ENCODE measurements around the gene CAMK2B.

Gene CAMK2B

DNA sequence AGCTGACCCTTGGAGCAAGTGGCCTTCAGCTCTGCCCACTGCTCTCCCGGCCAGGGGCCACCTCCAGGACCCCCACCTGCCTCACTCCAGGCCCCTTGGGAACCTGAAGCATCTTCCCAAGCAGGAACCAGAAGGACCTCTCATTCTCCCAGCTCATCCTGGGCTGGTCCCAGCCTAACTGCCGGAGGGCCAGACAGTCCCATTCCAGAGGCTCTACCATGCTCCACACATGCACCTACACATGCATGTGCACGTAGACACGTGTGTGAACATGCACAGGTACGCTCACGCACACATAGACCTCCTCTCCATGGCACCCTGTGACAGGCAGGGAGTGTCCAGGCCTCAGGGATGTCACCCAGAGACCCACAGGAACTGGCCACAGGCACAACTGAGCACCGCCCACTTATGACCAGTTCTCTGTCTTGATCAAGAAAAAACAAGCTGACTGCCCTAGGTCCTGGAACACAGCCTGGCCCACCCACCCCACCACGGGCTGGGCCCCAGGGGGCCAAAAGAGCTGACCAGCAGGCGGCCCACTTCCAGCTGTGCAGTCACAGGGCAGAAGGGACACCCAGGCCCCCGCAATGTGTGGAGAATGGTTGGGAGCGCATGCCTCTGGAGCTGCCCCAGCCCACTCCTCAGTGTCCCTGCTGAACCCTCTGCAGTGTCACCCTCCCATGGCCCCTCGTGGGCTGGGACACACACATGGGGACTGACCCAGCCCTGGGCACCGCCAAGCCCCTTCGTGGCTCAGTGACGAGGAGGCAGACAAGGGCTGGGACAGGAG is 43.4 kb downstream of the CAMK2B start:
- no peak overlapping the region for H3K4me3 ChIP-seq (ENCODE audit: control insufficient read depth, low read depth, low read length)
- no peak for DNase-seq (ENCODE audit: low read depth)
- TF ChIP-seq, protein P1, sequence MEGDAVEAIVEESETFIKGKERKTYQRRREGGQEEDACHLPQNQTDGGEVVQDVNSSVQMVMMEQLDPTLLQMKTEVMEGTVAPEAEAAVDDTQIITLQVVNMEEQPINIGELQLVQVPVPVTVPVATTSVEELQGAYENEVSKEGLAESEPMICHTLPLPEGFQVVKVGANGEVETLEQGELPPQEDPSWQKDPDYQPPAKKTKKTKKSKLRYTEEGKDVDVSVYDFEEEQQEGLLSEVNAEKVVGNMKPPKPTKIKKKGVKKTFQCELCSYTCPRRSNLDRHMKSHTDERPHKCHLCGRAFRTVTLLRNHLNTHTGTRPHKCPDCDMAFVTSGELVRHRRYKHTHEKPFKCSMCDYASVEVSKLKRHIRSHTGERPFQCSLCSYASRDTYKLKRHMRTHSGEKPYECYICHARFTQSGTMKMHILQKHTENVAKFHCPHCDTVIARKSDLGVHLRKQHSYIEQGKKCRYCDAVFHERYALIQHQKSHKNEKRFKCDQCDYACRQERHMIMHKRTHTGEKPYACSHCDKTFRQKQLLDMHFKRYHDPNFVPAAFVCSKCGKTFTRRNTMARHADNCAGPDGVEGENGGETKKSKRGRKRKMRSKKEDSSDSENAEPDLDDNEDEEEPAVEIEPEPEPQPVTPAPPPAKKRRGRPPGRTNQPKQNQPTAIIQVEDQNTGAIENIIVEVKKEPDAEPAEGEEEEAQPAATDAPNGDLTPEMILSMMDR (conservative IDR thresholded peaks at IDR 0.05; ENCODE audit: control insufficient read depth, insufficient read depth, low read depth, low read length), result no peak

DNA sequence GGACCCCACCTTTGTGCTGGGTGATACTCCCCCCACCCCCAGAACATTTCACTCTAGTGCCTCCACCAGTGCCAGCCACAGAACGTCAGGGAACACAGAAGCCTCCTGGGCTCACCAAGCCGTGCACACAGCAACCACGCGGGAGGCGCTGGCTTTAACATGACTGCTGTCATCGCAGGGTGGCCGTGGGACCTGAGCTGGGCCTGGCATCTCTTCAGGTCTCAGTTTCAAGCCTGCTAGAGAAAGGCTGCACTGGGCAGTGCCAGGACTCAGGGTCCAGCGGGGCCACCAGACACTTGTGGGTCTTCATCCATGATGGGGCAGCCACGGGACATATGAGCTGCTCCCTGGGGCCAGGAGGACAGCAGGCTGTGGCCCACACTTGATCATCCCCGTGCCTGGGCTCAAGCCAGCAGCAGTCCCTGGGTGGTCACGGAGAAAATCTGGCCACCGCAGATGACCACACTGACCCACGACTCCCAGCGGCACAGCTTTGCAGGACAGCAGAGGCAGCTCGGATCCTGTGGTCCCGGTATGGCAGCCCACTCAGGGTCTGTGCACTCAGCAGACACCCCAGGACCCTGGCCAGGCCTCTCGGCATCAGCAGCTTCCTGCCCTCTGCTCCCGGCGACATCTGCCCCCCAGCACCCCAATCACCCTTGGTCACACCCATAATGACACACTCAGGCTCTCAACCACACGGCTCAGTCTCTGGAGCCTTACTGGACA is 44.2 kb downstream of the CAMK2B start:
- TF ChIP-seq, protein P1 (conservative IDR thresholded peaks at IDR 0.05; ENCODE audit: control insufficient read depth, insufficient read depth, low read depth, low read length), result no peak
- DNase-seq (ENCODE audit: low read depth), result no peak
- H3K4me3 ChIP-seq (ENCODE audit: control insufficient read depth, low read depth, low read length), result no peak overlapping the region

DNA sequence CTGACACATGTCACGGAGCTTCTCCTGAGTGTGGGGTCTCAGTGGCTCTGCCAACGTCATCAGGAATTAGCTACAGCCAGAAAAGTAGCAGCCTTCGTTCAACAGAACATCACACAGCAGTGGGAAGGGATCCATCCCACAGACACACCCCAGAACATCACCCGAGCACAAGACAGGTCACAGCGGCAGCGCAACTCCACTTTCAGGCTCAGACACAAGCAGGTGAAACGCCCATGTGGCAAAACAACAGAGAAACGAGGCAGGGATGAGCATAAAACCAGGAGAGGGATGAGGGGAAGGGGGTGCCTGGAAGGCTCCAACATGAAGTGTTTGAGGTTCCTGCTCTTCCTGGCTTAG is 44.8 kb downstream of the CAMK2B start:
- no peak for DNase-seq (ENCODE audit: low read depth)
- TF ChIP-seq, protein P1 (conservative IDR thresholded peaks at IDR 0.05; ENCODE audit: control insufficient read depth, insufficient read depth, low read depth, low read length), result no peak

DNA sequence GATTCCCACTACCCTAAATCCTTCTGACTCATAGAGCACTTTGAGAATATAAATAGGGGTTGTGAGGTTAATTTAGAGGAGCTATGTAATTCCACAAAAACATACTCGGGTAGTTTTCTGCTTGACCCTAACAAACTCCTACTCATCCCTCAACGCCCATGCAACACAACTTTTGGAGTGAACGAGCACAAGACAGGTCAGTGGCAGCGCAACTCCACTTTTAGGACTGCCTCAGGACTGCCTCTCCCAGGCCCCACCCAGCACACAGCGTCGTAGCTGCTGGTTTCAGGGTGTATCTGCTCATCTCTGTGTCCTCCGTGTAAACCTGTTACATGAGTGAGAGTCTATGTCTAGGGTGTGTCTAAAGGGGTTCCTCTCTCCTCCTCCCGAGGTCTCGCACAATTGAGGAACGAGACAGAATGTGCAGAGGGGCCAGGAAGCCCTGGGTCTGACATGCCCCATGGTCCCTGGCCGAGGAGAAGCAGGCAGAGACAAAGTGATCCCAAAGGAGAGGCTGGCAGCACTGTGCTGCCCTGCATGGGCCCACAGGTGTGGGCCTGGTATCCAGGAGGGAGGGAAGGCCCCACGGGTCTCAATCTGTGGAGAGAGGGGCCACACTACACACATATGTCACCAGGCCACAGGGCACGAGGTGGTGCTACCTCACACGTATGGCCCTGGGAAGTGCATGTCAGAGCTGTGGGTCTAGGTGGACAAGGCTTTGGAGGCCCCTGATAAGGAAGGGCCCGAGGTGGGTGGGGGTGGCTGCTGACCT is 45.5 kb downstream of the CAMK2B start:
- DNase-seq (ENCODE audit: low read depth), result no peak
- no peak overlapping the region for H3K4me3 ChIP-seq (ENCODE audit: control insufficient read depth, low read depth, low read length)
- TF ChIP-seq, protein P1 (conservative IDR thresholded peaks at IDR 0.05; ENCODE audit: control insufficient read depth, insufficient read depth, low read depth, low read length), result no peak

More for the DNA sequence above, 44.8 kb downstream of the CAMK2B start:
- H3K4me3 ChIP-seq (ENCODE audit: control insufficient read depth, low read depth, low read length), result no peak overlapping the region

DNA sequence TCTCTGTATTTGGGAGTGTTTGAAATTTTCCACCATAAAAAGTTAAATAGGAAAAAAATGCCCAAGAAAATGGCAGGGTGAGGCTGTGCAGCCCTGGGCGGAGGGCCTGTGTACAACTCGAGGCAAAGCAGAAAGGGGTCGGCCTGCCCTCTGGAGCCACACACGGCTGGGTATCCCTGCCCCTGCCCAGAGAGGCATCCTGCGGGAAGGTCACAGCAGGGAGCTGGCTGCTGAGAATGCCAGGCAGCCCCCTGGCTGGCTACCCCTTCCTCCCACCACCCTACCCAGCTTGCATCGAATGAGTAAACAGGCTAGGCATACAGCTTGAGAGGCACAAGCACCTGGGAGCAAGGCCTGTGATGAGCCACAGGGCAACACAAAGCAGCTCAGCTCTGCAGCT is 46.1 kb downstream of the CAMK2B start:
- no peak for DNase-seq (ENCODE audit: low read depth)
- no peak overlapping the region for H3K4me3 ChIP-seq (ENCODE audit: control insufficient read depth, low read depth, low read length)
- TF ChIP-seq, protein P1 (conservative IDR thresholded peaks at IDR 0.05; ENCODE audit: control insufficient read depth, insufficient read depth, low read depth, low read length), result no peak

DNA sequence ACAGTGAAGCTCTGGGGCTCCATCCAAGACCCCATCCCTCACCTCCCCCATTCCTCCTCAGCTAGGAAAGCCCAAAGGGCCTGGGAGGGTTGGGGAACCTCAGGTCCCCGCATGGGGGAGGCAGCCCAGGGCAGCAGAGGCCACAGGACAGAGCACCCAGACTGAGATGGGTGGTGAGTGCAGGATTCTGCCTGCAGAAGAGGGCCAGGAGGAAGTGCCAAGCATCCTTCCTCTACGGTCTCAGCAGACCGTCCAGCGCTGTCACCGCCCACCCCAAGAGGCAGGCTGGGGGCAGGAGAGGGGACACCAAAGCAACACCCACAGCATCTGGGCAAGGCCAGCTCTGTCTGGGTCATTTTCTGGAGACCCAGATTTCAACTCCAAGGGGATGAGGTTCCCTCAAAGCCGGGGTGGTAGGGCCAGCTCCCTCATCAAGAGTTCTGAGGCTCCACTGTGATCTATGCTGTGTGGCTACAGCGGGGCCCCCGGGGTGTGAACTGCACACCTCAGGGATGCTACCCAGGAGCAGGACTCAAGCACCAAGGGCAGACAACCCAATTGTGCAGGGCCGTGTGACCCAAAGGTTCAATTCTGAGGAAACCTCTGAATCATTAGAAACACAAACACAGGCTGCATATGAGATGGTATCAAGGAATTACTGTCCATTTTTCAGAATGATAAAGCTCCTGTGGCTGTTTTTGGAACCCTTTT is 46.8 kb downstream of the CAMK2B start:
- TF ChIP-seq, protein P1 (conservative IDR thresholded peaks at IDR 0.05; ENCODE audit: control insufficient read depth, insufficient read depth, low read depth, low read length), result no peak
- H3K4me3 ChIP-seq (ENCODE audit: control insufficient read depth, low read depth, low read length), result no peak overlapping the region
- DNase-seq (ENCODE audit: low read depth), result no peak

Data from fibroblast of mammary gland (primary cell).